Keratinocyte (primary cell): ENCODE results near the gene GALNT7. TPM values are rescaled to one million over a fixed set of nuclear protein-coding genes. Genes with fewer than 3 reads are reported as not detected.

Experiments
- DNase-seq: peaks from one replicate; pipeline ENCODE4 v3.0.0-alpha.2; 2011; ENCODE audit warnings: low read depth, missing footprints, low spot score
- FAIRE-seq: peaks from 2 replicates; lab custom pipeline; 2011; peaks lifted over from hg19 to GRCh38; lab: Jason Lieb, UNC
- H2AFZ ChIP-seq: 2 replicates; pipeline ENCODE4 v1.6.0; 2012; ENCODE audit warnings: low read length, control low read depth, inconsistent platforms; ENCODE audit not compliant: control insufficient read depth
- H3K27ac ChIP-seq: 2 replicates; pipeline ENCODE4 v1.5.1; 2011; ENCODE audit warnings: low read length; ENCODE audit not compliant: control insufficient read depth, insufficient read depth
- H3K27me3 ChIP-seq: 3 replicates; pipeline ENCODE4 v1.6.0; 2011; ENCODE audit warnings: low read length; ENCODE audit not compliant: control insufficient read depth, insufficient read depth; ENCODE audit errors: extremely low read depth
- H3K36me3 ChIP-seq, 2 experiments: 2 replicates in 1 of 2; 3 replicates in 1 of 2; pipeline ENCODE4 v1.5.1; 2011; ENCODE audit warnings: low read length in 2 of 2, mild to moderate bottlenecking in 1 of 2; ENCODE audit not compliant: control insufficient read depth in 2 of 2, insufficient read depth in 2 of 2; ENCODE audit errors: extremely low read depth in 1 of 2
- H3K4me1 ChIP-seq: 3 replicates; pipeline ENCODE4 v1.5.1; 2011; ENCODE audit warnings: low read length; ENCODE audit not compliant: control insufficient read depth, insufficient read depth; ENCODE audit errors: extremely low read depth
- H3K4me2 ChIP-seq: 3 replicates; pipeline ENCODE4 v1.6.0; 2011; ENCODE audit warnings: low read depth, low read length; ENCODE audit not compliant: control insufficient read depth, insufficient read depth; ENCODE audit errors: extremely low read depth
- H3K4me3 ChIP-seq, 3 experiments: fragments of 200-600 bp in 1 of 3; sonication (generic) in 1 of 3; 2 replicates in 2 of 3; 3 replicates in 1 of 3; pipeline ENCODE4 v1.5.1; 2011 to 2016; ENCODE audit warnings: low read length in 3 of 3, mild to moderate bottlenecking in 3 of 3, control low read depth in 2 of 3, inconsistent platforms in 1 of 3, low read depth in 1 of 3, mixed read lengths in 1 of 3, mixed run types in 1 of 3, moderate library complexity in 1 of 3; ENCODE audit not compliant: control insufficient read depth in 2 of 3, insufficient read depth in 2 of 3; ENCODE audit errors: extremely low read depth in 1 of 3
- H3K79me2 ChIP-seq: 2 replicates; pipeline ENCODE4 v1.6.0; 2012; ENCODE audit warnings: low read length; ENCODE audit not compliant: control insufficient read depth, insufficient read depth
- H3K9ac ChIP-seq: 3 replicates; pipeline ENCODE4 v1.6.0; 2011; ENCODE audit warnings: low read length; ENCODE audit not compliant: control insufficient read depth, insufficient read depth; ENCODE audit errors: extremely low read depth
- H3K9me1 ChIP-seq: 3 replicates; pipeline ENCODE4 v1.6.0; 2011; ENCODE audit warnings: low read length; ENCODE audit not compliant: control insufficient read depth, insufficient read depth; ENCODE audit errors: extremely low read depth
- H3K9me3 ChIP-seq: 2 replicates; pipeline ENCODE4 v1.5.1; 2012; ENCODE audit warnings: low read depth, low read length; ENCODE audit not compliant: control insufficient read depth
- H4K20me1 ChIP-seq: 3 replicates; pipeline ENCODE4 v1.6.0; 2011; ENCODE audit warnings: low read length; ENCODE audit not compliant: control insufficient read depth, insufficient read depth; ENCODE audit errors: extremely low read depth
- EZH2 ChIP-seq: IDR thresholded peaks from one replicate; pipeline ENCODE4 v1.6.1; 2012; ENCODE audit warnings: inconsistent platforms, mild to moderate bottlenecking, low read length, moderate library complexity
- dilution Hi-C: fragments of 300-500 bp; cut with MboI; formaldehyde crosslinking; loops from one replicate; pipeline ENCODE4 v1.7.0; 2020; ENCODE audit warnings: low sequenced_read_pairs; ENCODE audit not compliant: extremely low pct_ligation_motif_present
- polyA plus RNA-seq, 5 experiments: library from polyadenylated mRNA; depleted of rRNA in 3 of 5; stranded (reverse) in 3 of 5; stranded (forward) in 1 of 5; unstranded in 1 of 5; fragments of >200 nt; gene quantifications; 1 replicate in 1 of 5; 2 replicates in 3 of 5; 3 replicates in 1 of 5; pipeline versions ENCODE4 v1.2.1 to v1.2.3, GENCODE V29; 2011 to 2012; ENCODE audit warnings: missing spikeins in 2 of 5, low read depth in 1 of 5, low replicate concordance in 1 of 5
- TF ChIP-seq, protein P1 (sequence below), 3 experiments: IDR thresholded peaks in 1 of 3; conservative IDR thresholded peaks in 1 of 3; optimal IDR thresholded peaks in 1 of 3; 2 replicates in 2 of 3; 3 replicates in 1 of 3; pipeline versions ENCODE3 to v1.5.1; 2011; ENCODE audit warnings: low read length in 3 of 3, mild to moderate bottlenecking in 3 of 3, moderate library complexity in 2 of 3, control low read depth in 1 of 3, inconsistent platforms in 1 of 3; ENCODE audit not compliant: insufficient read depth in 2 of 3; ENCODE audit errors: extremely low read depth in 1 of 3

Gene GALNT7
- polyA plus RNA-seq, 1 donor (not counting 4 experiments of a cell fraction or from before 2014, with no cell fraction given) = 28.8 TPM

DNA sequence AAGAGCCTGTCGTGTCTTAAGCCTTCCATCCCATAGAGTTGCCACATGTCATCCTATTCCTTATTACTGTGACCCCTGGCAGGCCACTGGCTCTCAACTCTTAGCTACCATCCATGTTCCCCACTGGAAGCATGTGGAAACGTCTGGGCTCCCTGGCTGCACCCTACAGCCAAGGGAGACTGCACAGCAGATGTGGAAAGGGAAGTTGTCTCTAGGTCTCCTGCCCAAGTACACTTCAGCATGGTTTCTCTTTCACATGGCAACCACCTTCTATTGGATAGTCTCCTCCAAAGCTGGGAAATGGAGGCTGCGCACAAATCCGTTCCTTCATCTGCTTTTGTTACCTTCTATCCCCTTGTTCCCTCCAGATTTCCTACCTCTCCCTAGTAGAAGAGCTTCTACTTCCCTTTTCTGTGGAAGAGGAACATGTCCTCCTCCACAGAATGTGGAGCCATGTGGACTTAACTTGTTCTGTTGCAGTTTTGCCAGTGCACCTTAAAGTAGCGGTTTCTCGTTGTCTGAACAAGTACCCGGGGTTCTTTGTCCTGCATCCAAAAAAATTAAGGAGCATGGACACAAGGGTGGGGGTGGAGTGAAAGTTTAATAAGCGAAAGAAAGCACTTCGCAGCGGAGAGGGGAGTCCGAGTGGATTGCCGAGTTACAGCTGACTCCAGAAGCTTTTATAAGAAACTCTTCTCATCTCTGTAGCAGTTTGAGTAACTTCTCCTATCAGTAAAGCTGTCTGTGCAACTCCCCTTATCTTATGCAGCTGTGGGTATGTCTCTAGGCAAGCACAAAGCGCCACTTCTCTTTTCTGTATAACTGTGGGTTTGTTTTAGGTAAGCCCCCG is 113.0 kb downstream of the GALNT7 start:
- DNase-seq = no peak
- H3K4me1 ChIP-seq = no peaks in the 10 kb centered on the region
- dilution Hi-C loops = no loop called here
- FAIRE-seq = no peak
- no peaks in the 10 kb centered on the region for H3K9me3 ChIP-seq
- H4K20me1 ChIP-seq = no peaks in the 10 kb centered on the region
- H3K4me2 ChIP-seq = no peak overlapping the region
- H3K36me3 ChIP-seq = no peaks in the 10 kb centered on the region
- no peak overlapping the region for H2AFZ ChIP-seq
- H3K9me1 ChIP-seq = no peaks in the 10 kb centered on the region
- no peaks in the 10 kb centered on the region for H3K27me3 ChIP-seq
- TF ChIP-seq, protein P1, sequence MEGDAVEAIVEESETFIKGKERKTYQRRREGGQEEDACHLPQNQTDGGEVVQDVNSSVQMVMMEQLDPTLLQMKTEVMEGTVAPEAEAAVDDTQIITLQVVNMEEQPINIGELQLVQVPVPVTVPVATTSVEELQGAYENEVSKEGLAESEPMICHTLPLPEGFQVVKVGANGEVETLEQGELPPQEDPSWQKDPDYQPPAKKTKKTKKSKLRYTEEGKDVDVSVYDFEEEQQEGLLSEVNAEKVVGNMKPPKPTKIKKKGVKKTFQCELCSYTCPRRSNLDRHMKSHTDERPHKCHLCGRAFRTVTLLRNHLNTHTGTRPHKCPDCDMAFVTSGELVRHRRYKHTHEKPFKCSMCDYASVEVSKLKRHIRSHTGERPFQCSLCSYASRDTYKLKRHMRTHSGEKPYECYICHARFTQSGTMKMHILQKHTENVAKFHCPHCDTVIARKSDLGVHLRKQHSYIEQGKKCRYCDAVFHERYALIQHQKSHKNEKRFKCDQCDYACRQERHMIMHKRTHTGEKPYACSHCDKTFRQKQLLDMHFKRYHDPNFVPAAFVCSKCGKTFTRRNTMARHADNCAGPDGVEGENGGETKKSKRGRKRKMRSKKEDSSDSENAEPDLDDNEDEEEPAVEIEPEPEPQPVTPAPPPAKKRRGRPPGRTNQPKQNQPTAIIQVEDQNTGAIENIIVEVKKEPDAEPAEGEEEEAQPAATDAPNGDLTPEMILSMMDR (optimal IDR thresholded peaks at IDR 0.05 in 1 of 3, IDR thresholded peaks at IDR 0.05 in 1 of 3, conservative IDR thresholded peaks at IDR 0.05 in 1 of 3; ENCODE audit: extremely low read depth in 1 of 3, insufficient read depth in 2 of 3, low read length in 3 of 3) = no peak
- TF ChIP-seq EZH2 = no peak
- H3K27ac ChIP-seq = no peak overlapping the region
- H3K79me2 ChIP-seq = no peaks in the 10 kb centered on the region
- H3K9ac ChIP-seq = no peak overlapping the region
- no peak overlapping the region for H3K4me3 ChIP-seq

DNA sequence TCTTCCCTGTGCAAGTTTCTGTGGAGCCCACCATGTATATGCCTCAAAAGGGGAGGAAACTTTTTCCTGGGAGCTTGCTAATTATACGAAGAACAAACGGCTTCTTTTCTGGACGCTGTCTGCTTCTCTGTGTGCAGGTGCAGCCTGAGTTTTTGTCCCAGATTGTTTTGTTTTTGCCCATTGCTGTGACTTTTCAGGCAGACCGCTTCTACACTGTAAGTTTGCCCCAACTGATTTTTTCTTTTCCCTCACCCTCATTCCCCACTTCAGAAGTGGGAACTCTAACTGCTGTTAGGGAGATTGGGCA is 113.6 kb downstream of the GALNT7 start:
- Histone ChIP-seq H3K79me2 (no peaks in the 10 kb centered on the region), H3K9me3 (no peaks in the 10 kb centered on the region), H3K27me3 (no peaks in the 10 kb centered on the region), H4K20me1 (no peaks in the 10 kb centered on the region), H3K9me1 (no peaks in the 10 kb centered on the region), H2AFZ (no peak overlapping the region), H3K9ac (no peak overlapping the region), H3K4me2 (no peak overlapping the region), H3K27ac (no peak overlapping the region), H3K4me1 (no peaks in the 10 kb centered on the region), H3K4me3 (no peak overlapping the region), H3K36me3 (no peaks in the 10 kb centered on the region)
- FAIRE-seq (no peak), DNase-seq (no peak)
- TF ChIP-seq EZH2 = no peak
- TF ChIP-seq, protein P1 (optimal IDR thresholded peaks at IDR 0.05 in 1 of 3, IDR thresholded peaks at IDR 0.05 in 1 of 3, conservative IDR thresholded peaks at IDR 0.05 in 1 of 3; ENCODE audit: extremely low read depth in 1 of 3, insufficient read depth in 2 of 3, low read length in 3 of 3) = no peak
- dilution Hi-C loops = no loop called here
